ENCODE data around the gene ASIC1.

The ASIC1 gene

GRCh38 chr12:50123203-50123602 lies 65.8 kb downstream of the ASIC1 start:
- no peaks in the 10 kb centered on the region for H3K27me3 ChIP-seq (ENCODE audit: control insufficient read depth in 1 of 2, insufficient read depth in 2 of 2, low read length in 2 of 2)
- peaks cover 39 to 48% of the 10 kb centered on the region in 2 donors for H3K36me3 ChIP-seq (ENCODE audit: control insufficient read depth in 2 of 2, insufficient read depth in 2 of 2, low read length in 2 of 2)
- no peaks in the 10 kb centered on the region for H3K9me3 ChIP-seq (ENCODE audit: control insufficient read depth in 2 of 2, low read length in 2 of 2)
- no peak overlapping the region for H3K9ac ChIP-seq (ENCODE audit: low read length in 2 of 2)
- H3K4me1 ChIP-seq (ENCODE audit: control insufficient read depth, insufficient read depth, low read length) = peaks cover 5% of the 10 kb centered on the region
- no peak overlapping the region for H3K4me3 ChIP-seq (ENCODE audit: low read length in 2 of 2)
- H3K27ac ChIP-seq (ENCODE audit: low read length) = no peak overlapping the region

DNA sequence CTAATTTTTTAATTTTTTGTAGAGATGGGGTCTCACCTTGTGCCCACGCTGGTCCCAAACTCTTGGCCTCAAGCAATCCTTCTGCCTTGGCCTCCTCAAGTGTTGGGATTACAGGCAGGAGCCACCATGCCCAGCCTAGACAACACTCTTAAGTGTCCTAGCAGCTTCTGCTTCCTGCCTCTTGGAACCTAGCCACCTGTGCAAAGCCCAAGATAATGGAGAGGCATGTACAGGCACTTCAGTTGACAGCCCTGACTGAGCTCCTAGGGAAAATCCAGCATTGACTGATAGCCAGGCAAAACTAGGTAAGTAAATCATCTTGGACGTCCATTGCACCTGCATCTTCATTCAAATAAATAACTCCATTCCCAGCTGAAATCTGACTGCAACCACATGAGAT lies 70.2 kb downstream of the ASIC1 start:
- no peaks in the 10 kb centered on the region for H3K27me3 ChIP-seq (ENCODE audit: control insufficient read depth in 1 of 2, insufficient read depth in 2 of 2, low read length in 2 of 2)
- H3K27ac ChIP-seq (ENCODE audit: low read length) = no peak overlapping the region
- H3K36me3 ChIP-seq (ENCODE audit: control insufficient read depth in 2 of 2, insufficient read depth in 2 of 2, low read length in 2 of 2) = peaks cover 35 to 43% of the 10 kb centered on the region in 2 donors
- no peaks in the 10 kb centered on the region for H3K9me3 ChIP-seq (ENCODE audit: control insufficient read depth in 2 of 2, low read length in 2 of 2)
- no peak overlapping the region for H3K9ac ChIP-seq (ENCODE audit: low read length in 2 of 2)
- H3K4me3 ChIP-seq (ENCODE audit: low read length in 2 of 2) = no peak overlapping the region
- peaks cover 2% of the 10 kb centered on the region for H3K4me1 ChIP-seq (ENCODE audit: control insufficient read depth, insufficient read depth, low read length)

DNA sequence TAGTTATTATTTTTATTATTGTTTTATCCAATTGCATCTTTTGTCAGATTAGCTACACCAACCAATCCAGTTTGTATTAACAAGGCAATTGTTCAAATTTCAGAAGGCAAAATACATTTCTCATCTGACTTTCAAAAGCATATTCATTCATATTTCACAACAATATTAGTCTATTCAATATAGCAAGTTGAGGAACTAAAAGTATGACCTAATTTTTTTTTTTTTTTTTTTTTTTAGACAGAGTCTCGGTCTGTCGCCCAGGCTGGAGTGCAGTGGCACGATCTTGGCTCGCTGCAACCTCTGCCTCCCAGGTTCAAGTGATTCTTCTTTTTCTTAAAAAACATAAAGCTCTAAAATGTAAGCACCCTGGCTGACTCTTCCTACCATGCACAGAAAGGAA lies 71.9 kb downstream of the ASIC1 start:
- H3K36me3 ChIP-seq (ENCODE audit: control insufficient read depth in 2 of 2, insufficient read depth in 2 of 2, low read length in 2 of 2) = peaks cover 33 to 41% of the 10 kb centered on the region in 2 donors
- H3K9ac ChIP-seq (ENCODE audit: low read length in 2 of 2) = no peak overlapping the region
- H3K4me3 ChIP-seq (ENCODE audit: low read length in 2 of 2) = no peak overlapping the region
- H3K27me3 ChIP-seq (ENCODE audit: control insufficient read depth in 1 of 2, insufficient read depth in 2 of 2, low read length in 2 of 2) = no peaks in the 10 kb centered on the region
- peaks cover 2% of the 10 kb centered on the region for H3K4me1 ChIP-seq (ENCODE audit: control insufficient read depth, insufficient read depth, low read length)
- H3K27ac ChIP-seq (ENCODE audit: low read length) = no peak overlapping the region
- H3K9me3 ChIP-seq (ENCODE audit: control insufficient read depth in 2 of 2, low read length in 2 of 2) = no peaks in the 10 kb centered on the region

GRCh38 chr12:50132505-50133135 lies 75.2 kb downstream of the ASIC1 start:
- H3K36me3 ChIP-seq (ENCODE audit: control insufficient read depth in 2 of 2, insufficient read depth in 2 of 2, low read length in 2 of 2) = peaks cover 38 to 44% of the 10 kb centered on the region in 2 donors
- H3K4me1 ChIP-seq (ENCODE audit: control insufficient read depth, insufficient read depth, low read length) = peaks cover 9% of the 10 kb centered on the region
- no peak overlapping the region for H3K27ac ChIP-seq (ENCODE audit: low read length)
- no peaks in the 10 kb centered on the region for H3K27me3 ChIP-seq (ENCODE audit: control insufficient read depth in 1 of 2, insufficient read depth in 2 of 2, low read length in 2 of 2)
- H3K9me3 ChIP-seq (ENCODE audit: control insufficient read depth in 2 of 2, low read length in 2 of 2) = no peaks in the 10 kb centered on the region
- H3K9ac ChIP-seq (ENCODE audit: low read length in 2 of 2) = no peak overlapping the region
- no peak overlapping the region for H3K4me3 ChIP-seq (ENCODE audit: low read length in 2 of 2)
